GM12874 (cell line): Measurements from ENCODE around the gene PIP4K2A.

Experiments
- CTCF ChIP-seq: IDR thresholded peaks from 2 replicates; pipeline ENCODE4 v1.5.1; 2011; ENCODE audit warnings: low read depth, mild to moderate bottlenecking, control low read depth, low read length, moderate library complexity; ENCODE audit not compliant: insufficient read depth

The PIP4K2A gene

GRCh38 chr10:22617051-22617450 lies 97.3 kb downstream of the PIP4K2A start:
- no peak for TF ChIP-seq CTCF

DNA sequence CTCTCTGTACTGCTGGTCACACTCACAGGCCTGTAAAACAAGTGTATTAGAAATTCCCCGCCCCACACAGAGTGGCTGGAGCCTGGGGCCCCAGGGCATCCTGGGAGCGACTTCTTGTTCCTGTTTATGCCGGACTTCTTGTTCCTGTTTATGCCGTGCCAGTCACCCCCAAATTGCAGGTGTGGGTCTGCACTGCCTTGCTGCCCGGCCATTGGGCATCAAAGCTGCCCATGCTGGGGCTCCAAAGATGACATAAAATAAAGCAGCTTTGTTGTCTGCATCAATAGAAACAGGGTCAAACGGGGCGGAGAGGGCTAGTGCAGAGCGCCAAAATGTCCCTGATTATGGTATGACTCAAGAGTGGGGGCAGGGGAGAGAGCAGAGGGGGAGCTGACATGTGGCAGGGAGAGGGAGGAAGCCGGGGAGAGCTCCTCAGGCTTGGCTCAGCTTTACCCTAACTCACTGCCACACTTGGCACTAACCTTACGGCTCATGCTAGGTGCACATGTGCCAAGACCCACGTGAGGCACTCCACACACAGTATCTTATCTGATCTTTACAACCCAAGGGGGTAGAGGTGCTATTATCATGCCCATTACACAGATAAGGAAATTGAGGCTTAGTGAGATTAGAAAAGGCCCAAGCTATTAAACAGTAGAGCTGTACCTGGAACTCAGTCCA lies 98.4 kb downstream of the PIP4K2A start:
- no peak for TF ChIP-seq CTCF

DNA sequence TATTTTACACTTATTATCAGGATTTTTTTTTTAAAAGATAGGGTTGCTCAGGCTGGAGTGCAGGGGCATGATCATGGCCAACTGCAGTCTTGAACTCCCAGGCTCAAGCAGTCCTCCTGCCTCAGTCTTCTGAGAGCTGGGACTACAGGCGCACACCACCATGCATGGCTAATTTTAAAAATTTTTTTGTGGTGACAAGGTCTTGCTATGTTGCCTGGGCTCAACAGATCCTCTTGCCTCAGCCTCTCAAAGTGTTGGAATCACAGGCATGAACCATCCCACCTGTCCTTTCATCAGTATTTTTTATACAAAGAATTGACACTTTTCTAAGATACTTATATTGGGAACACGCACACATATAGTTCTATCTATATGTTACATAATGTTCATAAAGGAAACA lies 99.3 kb downstream of the PIP4K2A start:
- no peak for TF ChIP-seq CTCF

DNA sequence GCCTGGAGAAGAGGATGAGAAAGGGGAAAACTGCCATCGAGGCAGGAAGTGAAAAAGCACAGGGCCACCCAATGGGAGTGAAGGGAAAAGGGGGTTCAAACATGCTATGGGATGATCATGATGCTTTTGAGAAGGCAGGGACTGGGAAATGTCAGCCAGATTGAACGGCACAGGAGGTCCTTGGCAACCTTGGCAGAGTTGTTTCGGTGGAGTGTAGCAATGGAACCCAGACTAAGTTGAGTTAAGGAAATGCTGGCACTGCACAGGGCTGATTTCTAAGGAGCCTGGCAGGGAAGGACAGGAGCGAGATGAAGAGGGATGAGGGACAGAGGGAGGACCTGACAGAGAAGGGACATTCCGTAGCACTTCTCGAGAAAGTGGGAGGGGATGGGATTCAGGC lies 101.4 kb downstream of the PIP4K2A start:
- TF ChIP-seq CTCF: no peak

DNA sequence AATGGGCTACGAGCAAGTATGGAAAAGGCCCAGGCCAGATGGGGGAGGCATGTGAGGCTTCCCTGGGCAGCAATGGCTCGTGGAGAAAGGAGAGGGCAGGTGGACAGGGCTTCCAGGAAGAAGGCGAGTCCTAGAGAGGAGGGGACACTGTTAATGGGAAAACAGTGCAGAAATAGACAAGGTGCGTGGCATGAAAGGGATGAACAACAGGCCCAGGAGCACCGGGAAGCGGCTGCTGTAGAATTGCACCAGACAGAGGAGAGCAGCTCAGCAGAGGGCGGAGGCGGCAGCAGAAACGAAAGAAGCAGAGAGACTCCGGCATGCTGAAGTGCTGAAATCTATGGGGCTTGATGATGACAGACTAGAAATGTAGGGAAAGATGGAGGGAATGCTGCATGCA lies 102.1 kb downstream of the PIP4K2A start:
- no peak for TF ChIP-seq CTCF

DNA sequence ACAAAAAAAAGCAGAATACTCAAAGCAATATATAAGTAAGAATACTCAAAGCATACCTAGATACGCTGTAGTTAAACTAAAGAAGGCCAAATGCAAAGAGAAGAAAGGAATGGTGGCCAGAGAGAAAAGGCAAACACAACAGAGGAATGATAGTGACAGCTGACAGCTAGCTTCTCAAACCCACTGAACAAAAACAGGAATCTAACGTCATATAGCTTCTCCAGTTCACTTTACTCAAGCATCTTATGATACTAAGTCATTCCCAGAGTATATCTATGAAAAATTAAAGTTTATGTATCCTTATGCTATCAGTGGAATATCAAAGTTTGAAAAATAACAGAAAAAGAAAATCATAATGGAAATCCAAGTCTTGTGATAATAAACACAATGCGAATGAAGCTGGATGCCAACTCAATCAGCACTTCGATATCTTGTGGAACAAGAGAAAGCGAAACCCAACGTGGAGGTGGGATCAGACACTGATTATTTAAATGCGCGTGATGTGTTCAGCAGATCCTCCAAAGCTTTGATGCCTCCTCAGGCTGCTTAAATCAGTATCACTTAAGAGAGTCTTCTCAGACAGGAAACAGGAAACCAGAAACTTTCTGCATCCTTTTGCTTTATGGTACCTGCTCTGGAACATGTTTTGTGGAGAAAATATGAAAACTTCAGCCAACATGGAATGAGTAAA lies 102.8 kb downstream of the PIP4K2A start:
- no peak for TF ChIP-seq CTCF

DNA sequence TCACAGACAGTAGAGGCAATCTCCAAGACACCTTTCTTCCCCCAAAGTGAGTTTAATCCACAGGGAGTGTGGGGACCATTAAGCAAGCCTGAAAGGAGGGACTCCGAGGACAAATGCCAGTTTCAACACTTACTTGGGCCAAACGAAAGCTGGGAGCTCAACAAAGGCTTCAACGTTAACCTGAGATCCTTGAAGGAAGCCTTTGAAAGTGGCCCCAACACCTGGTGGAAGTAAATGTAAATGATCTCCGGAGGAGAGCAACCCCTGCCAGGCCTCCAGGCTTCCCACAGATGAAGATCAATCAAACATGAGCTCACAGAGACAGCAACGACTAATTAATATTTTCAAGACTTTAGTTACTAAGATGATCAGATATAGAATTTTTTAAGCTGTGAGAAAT lies 103.8 kb downstream of the PIP4K2A start:
- TF ChIP-seq CTCF: no peak
